Heart left ventricle (tissue), 16 donors: ENCODE measurements around the gene CREBL2. TPM values are rescaled to one million over a fixed set of nuclear protein-coding genes. Genes with fewer than 3 reads are reported as not detected.
"Not testable (repeated sequence)": the region's sequence is repeated elsewhere in the genome, so short reads cannot be mapped to it uniquely, and the experiment has no call there.

Source experiments
- ATAC-seq, 4 donors: fragments of 200-7000 bp; cut with Tn5 transposase; one replicate each; pipeline ENCODE4 v1.9.1; 2020 to 2022; ENCODE audit warnings: moderate library complexity in 4 of 4, mild to moderate bottlenecking in 3 of 4, moderate number of reproducible peaks in 1 of 4
- DNase-seq, 5 donors: peaks; one replicate each; pipeline ENCODE4 v3.0.0-alpha.2; 2020
- H3K27ac ChIP-seq, 12 donors: fragments of 200-600 bp; sonication (generic) in 4 of 12; one replicate each; pipeline versions ENCODE4 v1.5.0 to v1.8.0; 2016 to 2022; ENCODE audit warnings: mild to moderate bottlenecking in 2 of 12
- H3K27me3 ChIP-seq, 9 donors: fragments of 200-600 bp; sonication (generic) in 2 of 9; one replicate each; pipeline versions ENCODE4 v1.5.1 to v1.8.0; 2016 to 2022; ENCODE audit warnings: mild to moderate bottlenecking in 3 of 9
- H3K36me3 ChIP-seq, 9 donors: fragments of 200-600 bp; sonication (generic) in 2 of 9; one replicate each; pipeline versions ENCODE4 v1.5.0 to v1.8.0; 2018 to 2022; ENCODE audit warnings: mild to moderate bottlenecking in 2 of 9
- H3K4me1 ChIP-seq, 12 donors: fragments of 200-600 bp; sonication (generic) in 4 of 12; one replicate each; pipeline versions ENCODE4 v1.5.0 to v1.8.0; 2016 to 2022; ENCODE audit warnings: mild to moderate bottlenecking in 3 of 12
- H3K4me3 ChIP-seq, 12 donors: fragments of 200-600 bp; sonication (generic) in 4 of 12; one replicate each; pipeline versions ENCODE4 v1.5.0 to v1.8.0; 2017 to 2022; ENCODE audit warnings: mild to moderate bottlenecking in 9 of 12, moderate library complexity in 4 of 12
- H3K9me3 ChIP-seq, 12 donors: fragments of 200-600 bp; sonication (generic) in 4 of 12; one replicate each; pipeline versions ENCODE4 v1.5.0 to v1.8.0; 2016 to 2022; ENCODE audit warnings: mild to moderate bottlenecking in 1 of 12
- CTCF ChIP-seq, 12 donors: fragments of 200-600 bp; sonication (generic) in 4 of 12; IDR thresholded peaks; one replicate each; pipeline versions ENCODE4 v1.5.0 to v1.8.0; 2018 to 2022; ENCODE audit warnings: antibody characterized with exemption in 12 of 12, mild to moderate bottlenecking in 5 of 12
- POLR2A ChIP-seq, 2 donors: fragments of 450-650 bp; IDR thresholded peaks; one replicate each; pipeline ENCODE4 v1.6.1; 2017; ENCODE audit warnings: antibody characterized with exemption in 2 of 2, mild to moderate bottlenecking in 2 of 2, moderate library complexity in 2 of 2
- WGBS, 4 donors: extraction: QIAGEN DNeasy Blood & Tissue Kit in 2 of 4; methylation state at CpG; one replicate each; pipeline versions ENCODE4 v1.1.5 to v1.1.7; 2013 to 2018; 5-methylcytosine and 5-hydroxymethylcytosine counted together
- intact Hi-C, 10 donors: fragments of 100-400 bp; cut with DNase I; formaldehyde crosslinking; loops; one replicate each; pipeline versions ENCODE4 v1.11.1 to v1.14.2; 2022
- polyA plus RNA-seq, 2 donors: library from polyadenylated mRNA; stranded (reverse); fragments of 200-250 nt; gene quantifications; one replicate each; pipeline ENCODE4 v1.2.3, GENCODE V29; 2013
- total RNA-seq, 9 donors: library from RNA; depleted of rRNA in 2 of 9; stranded (reverse); fragments of >200 nt in 2 of 9; fragmentation: NEBNext Ultra II Directional in 3 of 9; extraction: Animal tissue kit (Norgen Biotek cat#: 25700) in 3 of 9; gene quantifications; one replicate each; pipeline versions ENCODE4 v1.1.0 to v1.2.4, GENCODE V29; 2016 to 2023
- donor health status: ischemic (EF 13 %, LVEDD 7.1; RV severe dilation, severe dysfunction).
- donor health status: healthy with polysubstance abuse.
- donor health status: DM: no; HTN: yes; CAD: no.
- donor health status: DM: no; HTN: no; CAD: no.
- donor health status: ischemic (EF 25% LVEDD 6.9; RV normal size, moderate dysfunction).
- donor health status: ischemic (EF 25% LVEDD 5.7; RV mildly dilated, moderate dysfunction).
- donor health status: healthy.
- donor health status: DM: yes; HTN: yes; CAD: no.
- donor health status: ischemic (EF 35%, LVEDD 5.7; RV mildly dilated, moderate dysfunction).
- donor health status: nonischemic (EF 11% LVEDD 7.7; RV severe dilation, severe dysfunction).
- donor health status: DM: yes; HTN: yes; CAD: no.
- donor health status: PGD.
- donor health status: ischemic (EF 29% LVEDD 5.4; RV normal size, mild dysfunction).
- donor health status: nonischemic (EF 23%, LVEDD 6.1; RV moderate dilation, normal function).

Gene CREBL2
- total and polyA plus RNA-seq, 11 donors: 8.8 to 30.0 (median 17.8) TPM

GRCh38 chr12:12613344-12613743, 1.7 kb downstream of the CREBL2 start:
- TF ChIP-seq CTCF (IDR thresholded peaks at IDR 0.05): no peak
- TF ChIP-seq POLR2A (IDR thresholded peaks at IDR 0.05): no peak

GRCh38 chr12:12614342-12614741, 2.7 kb downstream of the CREBL2 start:
- DNase-seq (no peak), ATAC-seq (no peak)
- TF ChIP-seq POLR2A (IDR thresholded peaks at IDR 0.05) (no peak), CTCF (IDR thresholded peaks at IDR 0.05) (no peak)
- H3K36me3 ChIP-seq: peaks cover 0 to 16% (median 3%) of the 10 kb centered on the region in 9 donors
- peak overlapping the region in 1 of 12 donors; percentile 98 for H3K27ac ChIP-seq
- intact Hi-C loops: loop anchor here in 4 of 10 donors (5.0 kb wide), 4 partner anchors 52 to 257 kb away; partner anchors contain the start of genes DUSP16 (in 3 of the 4), BORCS5 (in 1 of the 4), CDKN1B (in 1 of the 4) and GPR19 (in 1 of the 4)
- no peaks in the 10 kb centered on the region for H3K9me3 ChIP-seq
- no peaks in the 10 kb centered on the region for H3K27me3 ChIP-seq
- H3K4me3 ChIP-seq: peak overlapping the region in 1 of 12 donors; percentile 83
- H3K4me1 ChIP-seq: peaks cover 0 to 58% (median 25%) of the 10 kb centered on the region in 12 donors
- 78 to 89% (median 88%) methylated on average over 4 of the region's 4 CpGs for WGBS, 4 donors

More at GRCh38 chr12:12613344-12613743, 1.7 kb downstream of the CREBL2 start:
- no peak for ATAC-seq
- no peaks in the 10 kb centered on the region for H3K9me3 ChIP-seq
- WGBS, 4 donors: 56 to 66% (median 63%) methylated on average over 4 of the region's 4 CpGs
- peaks cover 0 to 58% (median 25%) of the 10 kb centered on the region in 12 donors for H3K4me1 ChIP-seq
- H3K27me3 ChIP-seq: no peaks in the 10 kb centered on the region
- peak overlapping the region in 6 of 12 donors; percentile 33 to 98 (median 92) for H3K27ac ChIP-seq
- peaks cover 0 to 15% (median 3%) of the 10 kb centered on the region in 9 donors for H3K36me3 ChIP-seq
- no peak for DNase-seq
- intact Hi-C loops: loop anchor here in 4 of 10 donors (5.0 kb wide), 4 partner anchors 51 to 256 kb away; partner anchors contain the start of genes DUSP16 (in 3 of the 4), BORCS5 (in 1 of the 4), CDKN1B (in 1 of the 4) and GPR19 (in 1 of the 4)
- H3K4me3 ChIP-seq: peak overlapping the region in 7 of 12 donors; percentile 70 to 88 (median 78)

- WGBS, 4 donors: 60 to 68% (median 66%) methylated on average over 4 of the region's 4 CpGs
- ATAC-seq (no peak), DNase-seq (no peak)
- Histone ChIP-seq H3K4me3 (no peak overlapping the region), H3K36me3 (peaks cover 0 to 22% (median 4%) of the 10 kb centered on the region in 9 donors), H3K27me3 (no peaks in the 10 kb centered on the region), H3K27ac (no peak overlapping the region), H3K9me3 (no peaks in the 10 kb centered on the region), H3K4me1 (peaks cover 0 to 47% (median 23%) of the 10 kb centered on the region in 12 donors)
- intact Hi-C loops: no loop called here
- no peak for TF ChIP-seq POLR2A (IDR thresholded peaks at IDR 0.05)
- TF ChIP-seq CTCF (IDR thresholded peaks at IDR 0.05): no peak
These were observed 5.0 kb downstream of the CREBL2 start for GRCh38 chr12:12616512-12617310.

GRCh38 chr12:12618064-12618463, 6.4 kb downstream of the CREBL2 start:
- H3K27ac ChIP-seq, H3K9me3 ChIP-seq, H3K27me3 ChIP-seq, ATAC-seq, DNase-seq, intact Hi-C loops, H3K4me3 ChIP-seq: not testable (repeated sequence)
- H3K36me3 ChIP-seq: peaks cover 0 to 22% (median 4%) of the 10 kb centered on the region in 9 donors
- 92 to 96% (median 95%) methylated on average over 23 of the region's 23 CpGs for WGBS, 4 donors
- peaks cover 0 to 54% (median 16%) of the 10 kb centered on the region in 12 donors for H3K4me1 ChIP-seq
